ENCODE data around the gene POU5F1.
A peak's percentile ranks its signal among the peaks of the same experiment; 100 is the strongest.
"Not testable (repeated sequence)": the region's sequence is repeated elsewhere in the genome, so short reads cannot be mapped to it uniquely, and the experiment has no call there.

POU5F1 gene

GRCh38 chr6:31165986-31166385 is 4.5 kb downstream of the POU5F1 start:
- no peak for DNase-seq (ENCODE audit: low spot score)

DNA sequence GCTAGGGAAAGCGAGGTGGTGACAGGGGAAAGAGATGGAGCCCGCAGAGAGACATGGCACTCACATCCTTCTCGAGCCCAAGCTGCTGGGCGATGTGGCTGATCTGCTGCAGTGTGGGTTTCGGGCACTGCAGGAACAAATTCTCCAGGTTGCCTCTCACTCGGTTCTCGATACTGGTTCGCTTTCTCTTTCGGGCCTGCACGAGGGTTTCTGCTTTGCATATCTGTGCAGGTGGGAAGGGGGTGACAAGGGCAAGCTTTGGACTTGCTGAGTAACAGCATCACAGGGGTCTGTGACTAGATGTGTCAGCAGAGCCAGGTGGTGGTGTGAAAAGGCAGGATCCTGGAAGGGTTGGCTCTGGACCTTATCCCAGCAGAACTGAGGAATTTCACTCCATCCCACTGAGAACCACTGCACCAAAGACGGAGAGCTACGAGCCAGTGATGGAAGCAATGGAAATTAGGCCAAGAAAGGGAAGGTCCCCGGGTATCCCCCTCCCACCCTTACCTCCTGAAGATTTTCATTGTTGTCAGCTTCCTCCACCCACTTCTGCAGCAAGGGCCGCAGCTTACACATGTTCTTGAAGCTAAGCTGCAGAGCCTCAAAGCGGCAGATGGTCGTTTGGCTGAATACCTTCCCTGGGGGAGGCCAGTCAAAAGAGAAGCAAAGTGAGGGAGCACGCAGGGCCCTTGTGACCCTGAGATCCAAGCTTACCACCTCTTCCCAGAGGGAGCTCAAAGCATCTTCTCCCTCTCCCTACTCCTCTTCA is 5.2 kb downstream of the POU5F1 start:
- not testable (repeated sequence) for DNase-seq (ENCODE audit: low spot score)

GRCh38 chr6:31164475-31165063 is 5.9 kb downstream of the POU5F1 start:
- not testable (repeated sequence) for DNase-seq (ENCODE audit: low spot score)

DNA sequence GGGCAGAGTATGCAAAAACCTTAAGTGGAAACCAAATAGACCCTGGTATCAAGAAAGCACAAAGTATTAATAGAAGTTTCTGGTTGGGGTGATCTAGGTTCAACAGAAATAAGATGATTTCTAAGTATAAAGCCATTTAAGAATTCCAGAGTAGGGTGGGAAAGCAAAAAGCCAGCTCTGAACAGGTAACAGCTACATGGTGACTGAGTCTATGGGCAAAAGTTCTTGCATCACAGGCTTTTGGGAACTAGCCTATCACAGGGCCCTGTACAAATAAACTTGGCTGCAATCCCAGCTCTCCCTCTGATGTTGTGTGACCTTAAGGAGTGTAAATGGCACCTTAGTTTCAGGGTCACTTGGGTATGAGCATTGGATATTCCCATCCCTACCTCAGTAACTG is 6.6 kb downstream of the POU5F1 start:
- no peak for DNase-seq (ENCODE audit: low spot score)

- DNase-seq (ENCODE audit: low spot score), result no peak
Observed at GRCh38 chr6:31162463-31163165, 7.9 kb downstream of the POU5F1 start.

DNA sequence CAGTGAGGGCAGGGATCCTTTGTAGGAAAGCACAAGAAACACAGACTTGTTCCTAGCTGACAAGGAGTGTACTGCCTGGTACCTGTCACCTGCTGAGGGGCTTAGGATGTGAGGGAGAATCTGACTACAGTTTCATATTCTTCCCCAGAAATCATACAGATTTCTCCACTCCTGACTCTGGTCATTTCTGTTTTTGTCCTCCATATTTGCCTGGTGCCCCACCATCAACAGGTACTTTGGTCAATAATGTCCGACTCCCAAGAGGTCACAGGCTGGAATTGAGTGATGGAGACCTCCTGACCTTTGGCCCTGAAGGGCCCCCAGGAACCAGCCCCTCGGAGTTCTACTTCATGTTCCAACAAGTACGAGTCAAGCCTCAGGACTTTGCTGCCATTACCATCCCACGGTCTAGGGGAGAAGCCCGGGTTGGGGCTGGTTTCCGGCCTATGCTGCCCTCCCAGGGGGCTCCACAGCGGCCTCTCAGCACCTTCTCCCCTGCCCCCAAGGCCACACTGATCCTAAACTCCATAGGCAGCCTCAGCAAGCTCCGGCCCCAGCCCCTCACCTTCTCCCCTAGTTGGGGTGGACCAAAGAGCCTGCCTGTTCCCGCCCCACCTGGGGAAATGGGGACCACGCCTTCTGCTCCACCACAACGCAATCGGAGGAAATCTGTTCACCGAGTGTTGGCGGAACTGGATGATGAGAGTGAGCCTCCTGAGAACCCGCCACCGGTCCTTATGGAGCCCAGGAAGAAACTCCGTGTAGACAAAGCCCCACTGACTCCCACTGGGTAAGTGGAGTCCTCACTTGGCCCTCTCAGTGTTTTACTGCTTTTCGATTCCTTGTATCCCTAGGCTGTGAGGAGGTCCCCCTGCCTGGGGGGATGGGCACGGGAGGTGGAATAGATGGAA is 9.0 kb downstream of the POU5F1 start:
- DNase-seq (ENCODE audit: low spot score), result no peak

GRCh38 chr6:31158863-31159855 is 11.3 kb downstream of the POU5F1 start:
- no peak for DNase-seq (ENCODE audit: low spot score)

DNA sequence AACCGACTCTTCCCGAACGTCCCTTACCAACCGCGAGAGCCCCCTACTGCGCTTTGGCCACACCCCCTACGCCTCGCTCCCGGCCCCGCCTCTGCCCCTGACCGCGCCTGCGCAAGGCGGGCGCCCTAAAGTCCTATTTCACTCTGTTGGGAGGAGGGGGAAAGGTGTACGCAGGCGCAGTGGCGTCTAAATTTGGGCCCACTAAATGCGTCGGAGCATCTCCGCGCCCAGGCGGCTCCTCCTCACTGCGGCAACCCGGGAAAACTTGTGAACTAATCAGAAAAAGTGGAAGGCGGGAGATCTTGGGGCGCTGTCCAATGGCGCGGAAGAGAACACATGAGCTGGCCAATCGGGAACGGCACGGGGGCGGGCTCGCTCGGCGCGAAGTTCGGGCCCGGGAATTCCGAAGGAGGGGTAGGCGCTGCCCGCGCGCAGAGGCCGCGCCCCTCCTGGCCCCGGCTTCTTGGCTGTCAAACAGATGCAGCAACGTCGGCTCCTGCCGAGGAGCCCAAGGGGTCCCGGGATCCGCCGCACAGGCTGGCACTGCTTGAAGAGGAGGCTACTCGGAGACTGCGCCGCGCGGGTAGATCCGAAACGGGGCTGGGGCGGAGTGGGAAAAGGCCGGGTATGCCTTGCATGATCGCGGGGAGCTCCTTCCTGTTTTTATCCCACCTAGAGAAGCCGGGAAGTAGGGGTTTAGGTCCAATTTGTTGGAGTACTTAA is 12.2 kb downstream of the POU5F1 start, which contains the start of gene TCF19:
TSS of gene TCF19 (plus strand) at position 450 of the 723 bp plus-strand sequence. CDS start 881 bp downstream, outside the sequence.
- peak; percentile 94 for DNase-seq (ENCODE audit: low spot score)

DNA sequence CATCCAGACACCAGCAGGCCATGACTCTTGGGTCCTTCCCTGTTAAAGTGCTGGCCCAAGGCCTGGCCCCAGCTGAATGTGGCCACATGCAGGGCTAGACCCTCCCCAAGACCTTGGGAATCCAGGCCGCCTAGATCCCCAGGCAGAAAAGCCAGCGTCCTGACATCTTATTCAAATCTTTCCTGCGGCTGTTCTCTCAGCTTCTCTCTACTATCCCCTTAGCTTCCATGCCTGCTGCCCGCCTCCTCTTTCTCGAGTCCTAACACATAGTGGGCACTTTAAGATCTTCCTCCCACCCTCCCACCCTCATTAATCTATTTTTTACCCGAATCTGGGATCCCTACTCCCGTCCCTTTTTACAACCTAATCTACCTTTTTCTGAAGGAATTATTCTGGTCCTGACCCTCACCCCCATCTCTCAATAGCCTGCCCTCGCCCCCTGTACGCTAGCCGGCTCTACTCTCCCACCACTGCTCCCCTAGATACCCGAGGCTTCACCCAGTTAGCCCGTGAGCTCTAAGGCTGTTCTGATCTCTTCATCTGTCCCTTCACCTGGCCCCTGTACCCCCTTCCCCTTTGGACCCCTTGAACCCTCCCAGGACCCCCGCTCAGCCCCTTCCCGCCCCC is 12.9 kb downstream of the POU5F1 start, which contains the start of gene CCHCR1:
TSS of gene CCHCR1 (minus strand) at position 290 of the 627 bp plus-strand sequence. CDS start at position 88, 202 bp downstream.
- no peak for DNase-seq (ENCODE audit: low spot score)

- no peak for DNase-seq (ENCODE audit: low spot score)
Observed at GRCh38 chr6:31156641-31157040, 13.8 kb downstream of the POU5F1 start.

- no peak for DNase-seq (ENCODE audit: low spot score)
Observed at GRCh38 chr6:31154436-31154835, 16.0 kb downstream of the POU5F1 start.

- DNase-seq (ENCODE audit: low spot score), result no peak
Observed at GRCh38 chr6:31152781-31153180, 17.7 kb downstream of the POU5F1 start.

- no peak for DNase-seq (ENCODE audit: low spot score)
Observed at GRCh38 chr6:31149827-31150447, 20.5 kb downstream of the POU5F1 start.

GRCh38 chr6:31145386-31145785 is 25.1 kb downstream of the POU5F1 start:
- no peak for DNase-seq (ENCODE audit: low spot score)

DNA sequence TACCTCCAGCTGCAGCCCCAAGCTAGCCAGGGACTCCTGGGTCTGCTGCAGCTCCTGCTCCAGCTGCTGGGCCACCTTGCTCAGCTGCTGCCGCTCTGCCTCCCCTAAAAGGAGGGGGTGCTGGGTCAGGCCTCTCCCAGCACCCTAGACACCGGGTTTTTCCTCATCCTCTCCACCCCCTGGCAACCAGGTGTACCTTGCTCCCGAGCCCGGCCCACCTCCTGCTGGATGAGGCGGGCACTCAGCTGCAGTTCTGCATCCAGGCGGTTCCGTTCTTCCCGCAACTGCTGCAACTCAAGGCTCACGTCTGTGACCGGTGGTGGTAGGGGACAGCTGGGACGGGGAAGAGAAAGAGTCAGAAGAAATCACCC is 25.5 kb downstream of the POU5F1 start:
- DNase-seq (ENCODE audit: low spot score), result no peak

GRCh38 chr6:31144296-31144969 is 26.0 kb downstream of the POU5F1 start:
- no peak for DNase-seq (ENCODE audit: low spot score)

GRCh38 chr6:31143148-31143547 is 27.3 kb downstream of the POU5F1 start:
- DNase-seq (ENCODE audit: low spot score), result no peak

GRCh38 chr6:31142361-31142761 is 28.1 kb downstream of the POU5F1 start:
- no peak for DNase-seq (ENCODE audit: low spot score)

Data from HuH-7.5 (cell line).